NCI-H1694 treated with DMSO at 0.1 percent for 48 hours (cell line): ENCODE results near the gene TTC3.
"Not testable (repeated sequence)": the region's sequence is repeated elsewhere in the genome, so short reads cannot be mapped to it uniquely, and the experiment has no call there.

Source experiments
- DNase-seq: peaks from one replicate; lab custom pipeline; 2025; lab: John Stamatoyannopoulos, UW

The TTC3 gene

DNA sequence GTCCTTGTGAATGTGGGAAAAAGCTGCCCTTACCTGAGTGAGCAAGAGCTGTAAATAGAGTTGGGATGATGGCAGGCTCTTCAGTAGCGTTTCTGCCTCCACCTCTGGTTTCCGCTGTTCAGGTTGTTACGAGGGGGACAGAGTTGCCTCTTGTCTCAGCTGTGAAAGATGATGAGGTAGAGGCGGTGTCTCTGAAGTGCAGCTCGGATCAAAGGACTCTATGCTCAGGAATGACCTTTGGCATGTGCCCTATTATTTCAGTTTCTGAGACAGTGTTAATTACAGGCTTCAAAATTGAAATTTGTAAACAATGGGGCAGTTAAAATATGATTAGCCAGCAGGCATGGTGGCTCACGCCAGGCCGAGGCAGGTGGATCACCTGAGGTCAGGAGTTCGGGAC is 123.8 kb downstream of the TTC3 start:
- no peak for DNase-seq

DNA sequence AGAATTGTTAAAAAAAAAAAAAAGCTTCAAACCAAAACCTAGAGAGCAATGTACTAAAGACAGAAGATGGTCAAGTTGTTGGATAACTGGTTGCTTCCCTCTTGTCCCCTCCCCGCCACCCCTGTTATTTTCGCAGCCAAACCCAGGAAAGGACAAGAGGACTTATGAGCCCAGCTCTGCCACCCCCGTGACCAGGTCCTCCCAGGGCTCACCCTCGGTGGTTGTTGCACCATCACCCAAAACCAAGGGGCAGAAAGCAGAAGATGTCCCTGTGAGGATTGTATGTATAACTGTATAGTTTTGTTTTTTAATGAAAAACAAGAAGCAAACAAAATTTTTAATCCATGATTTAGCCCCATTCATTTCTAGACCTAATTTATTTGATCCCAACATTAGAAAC is 124.7 kb downstream of the TTC3 start:
- DNase-seq = no peak

DNA sequence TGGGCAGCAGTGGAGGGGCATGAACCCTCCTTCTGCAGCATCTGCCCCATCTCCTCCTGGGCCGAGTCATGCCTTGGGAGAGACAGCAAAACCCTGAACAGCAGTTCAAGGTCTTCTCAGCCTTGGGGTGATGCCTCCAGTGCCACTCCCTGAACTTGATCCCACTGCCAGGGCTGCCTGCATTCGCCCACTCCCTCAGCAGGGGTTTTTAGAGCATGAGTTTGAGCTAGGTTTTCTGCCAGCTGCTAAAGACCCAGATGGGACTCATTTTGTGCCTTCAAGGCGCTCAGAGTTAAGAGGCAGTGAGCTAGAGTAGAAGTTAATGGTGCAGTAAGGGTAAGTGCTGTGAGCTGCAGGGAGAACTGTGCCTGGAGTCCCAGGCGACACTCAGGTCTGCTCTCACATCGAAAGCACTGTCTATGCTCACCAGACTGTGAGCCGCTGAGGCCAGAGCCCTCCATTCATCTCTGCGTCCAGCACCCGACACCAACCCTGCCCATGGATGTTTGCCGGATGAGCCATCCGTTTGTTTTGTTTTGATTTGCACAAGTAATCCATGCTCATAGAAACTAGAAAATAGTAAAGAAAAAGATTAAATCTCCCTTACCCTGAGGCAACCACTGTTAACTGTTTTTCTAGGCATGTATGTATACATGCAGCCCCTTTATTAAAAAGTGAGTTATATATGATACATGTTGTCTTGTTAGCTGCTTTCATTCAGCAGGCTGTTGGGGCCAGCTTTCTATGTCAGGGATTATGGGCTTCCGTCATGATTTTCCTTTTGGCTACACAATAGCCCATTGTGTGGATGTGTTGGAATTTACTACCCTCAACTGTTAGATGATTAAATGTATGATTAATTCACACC is 126.2 kb downstream of the TTC3 start:
- DNase-seq = no peak

DNA sequence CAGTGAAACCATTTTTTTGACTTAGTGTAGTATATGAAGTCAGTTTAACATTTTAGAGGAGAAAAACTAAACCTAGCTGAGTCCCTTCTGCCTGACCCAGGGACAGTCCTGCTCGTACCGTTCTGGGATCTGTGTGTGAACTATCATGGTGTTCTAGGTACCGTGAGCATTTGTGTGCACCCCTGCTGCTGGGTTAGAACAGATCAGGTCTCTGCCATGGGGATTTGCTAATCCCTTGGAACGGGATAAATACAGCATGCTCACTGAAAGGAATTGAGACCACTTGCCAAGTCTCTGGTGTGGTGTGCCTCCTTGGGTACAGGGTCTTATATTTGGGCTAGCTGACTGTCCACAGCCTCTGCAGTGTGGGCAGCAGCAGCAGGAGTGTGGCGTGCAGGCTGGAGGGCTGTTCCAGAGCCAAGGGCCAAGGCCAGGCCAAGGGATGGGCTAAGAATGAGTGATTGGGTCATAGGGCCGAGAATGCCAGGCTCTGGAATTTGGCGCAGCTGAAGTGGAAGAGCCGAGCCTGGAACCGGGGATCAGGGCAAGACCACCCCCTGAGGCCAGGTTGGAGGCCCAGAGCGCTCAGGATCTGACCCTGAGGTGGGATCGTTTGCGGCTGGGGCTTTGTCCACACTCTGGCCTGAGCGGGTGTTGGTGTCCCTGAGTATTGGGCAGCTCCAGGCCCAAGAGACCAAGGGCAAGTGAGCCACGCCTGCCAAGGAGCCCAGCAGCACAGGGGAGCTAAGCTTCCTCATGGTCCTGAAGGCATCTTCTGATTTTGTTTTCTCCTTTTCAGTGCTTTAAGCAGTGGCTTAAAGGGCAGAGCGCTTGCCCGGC is 127.8 kb downstream of the TTC3 start:
- DNase-seq = no peak

DNA sequence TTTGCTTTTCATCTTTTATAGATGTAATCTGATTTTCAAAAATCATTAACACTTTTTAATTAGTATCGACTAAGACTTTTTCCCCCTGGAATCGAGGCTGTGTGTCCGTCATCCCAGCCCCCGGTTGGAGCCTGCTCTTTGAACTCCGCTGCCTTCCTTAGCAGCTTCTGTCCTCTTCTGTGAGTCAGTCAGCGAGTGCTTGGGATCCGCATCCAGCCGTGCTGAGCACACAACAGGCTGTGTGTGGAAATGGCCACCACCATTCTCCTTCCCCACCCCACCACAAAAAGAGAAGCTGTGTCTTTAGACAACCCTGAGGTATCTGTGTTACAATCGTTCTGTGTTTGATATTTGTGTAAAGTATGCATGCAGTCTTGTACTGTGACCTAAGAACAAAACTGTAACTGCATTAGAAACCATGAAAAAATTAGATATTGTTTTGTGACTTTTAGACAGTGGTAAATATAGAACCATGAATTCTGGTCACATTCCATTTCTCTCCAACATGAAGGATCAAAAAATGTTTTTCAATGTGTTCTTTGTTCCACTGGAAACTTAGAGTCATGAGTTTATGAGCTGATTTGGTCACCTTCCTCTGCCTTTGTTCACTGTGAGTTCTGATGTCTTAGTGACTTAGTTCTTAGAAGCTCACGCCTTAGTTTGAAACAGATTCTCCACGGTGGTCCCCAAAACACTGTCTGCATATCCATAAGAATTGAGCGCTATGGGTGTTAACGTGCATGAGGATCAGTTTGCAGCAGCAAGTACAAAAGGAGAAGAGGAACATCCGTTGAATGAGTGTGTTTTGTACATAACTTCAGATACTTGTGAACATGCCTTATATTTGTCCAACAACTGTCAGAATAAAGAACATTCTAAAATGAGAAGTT is 129.4 kb downstream of the TTC3 start:
- no peak for DNase-seq

DNA sequence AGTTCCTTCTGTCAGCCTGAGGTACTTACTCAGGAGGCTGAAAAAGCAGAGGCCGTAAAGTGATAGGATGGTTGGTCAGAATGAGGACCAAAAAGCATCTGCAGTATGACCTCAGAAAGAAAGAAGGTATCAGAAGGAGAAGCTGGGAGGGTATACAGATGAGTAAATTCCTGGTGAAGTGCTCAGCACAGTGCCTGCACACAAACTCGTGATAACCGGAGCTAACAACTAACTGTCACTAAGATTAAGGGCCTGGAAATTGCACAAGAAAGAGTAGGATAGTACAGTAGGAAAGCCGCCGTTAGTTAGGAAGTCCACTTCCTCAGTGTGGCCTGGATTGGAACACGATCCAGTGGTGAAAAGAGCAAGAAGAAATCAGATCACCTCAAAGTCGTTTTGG is 131.5 kb downstream of the TTC3 start:
- DNase-seq = no peak

DNA sequence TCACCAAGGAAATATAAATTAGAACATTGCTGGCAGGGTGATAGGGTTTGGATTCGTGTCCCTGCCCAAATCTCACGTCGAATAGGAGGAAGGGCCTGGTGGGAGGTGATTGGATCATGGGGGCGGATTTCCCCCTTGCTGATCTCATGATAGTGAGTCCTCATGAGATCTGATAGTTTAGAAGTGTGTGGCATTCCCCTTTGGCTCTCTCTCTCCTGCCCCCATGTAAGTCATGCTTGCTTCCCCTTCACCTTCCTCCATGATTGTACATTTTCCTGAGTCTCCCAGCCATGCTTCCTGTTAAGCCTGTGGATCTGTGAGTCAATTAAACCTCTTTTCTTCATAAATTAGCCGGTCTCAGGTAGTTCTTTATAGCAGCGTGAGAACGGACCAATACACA is 133.4 kb downstream of the TTC3 start:
- no peak for DNase-seq

DNA sequence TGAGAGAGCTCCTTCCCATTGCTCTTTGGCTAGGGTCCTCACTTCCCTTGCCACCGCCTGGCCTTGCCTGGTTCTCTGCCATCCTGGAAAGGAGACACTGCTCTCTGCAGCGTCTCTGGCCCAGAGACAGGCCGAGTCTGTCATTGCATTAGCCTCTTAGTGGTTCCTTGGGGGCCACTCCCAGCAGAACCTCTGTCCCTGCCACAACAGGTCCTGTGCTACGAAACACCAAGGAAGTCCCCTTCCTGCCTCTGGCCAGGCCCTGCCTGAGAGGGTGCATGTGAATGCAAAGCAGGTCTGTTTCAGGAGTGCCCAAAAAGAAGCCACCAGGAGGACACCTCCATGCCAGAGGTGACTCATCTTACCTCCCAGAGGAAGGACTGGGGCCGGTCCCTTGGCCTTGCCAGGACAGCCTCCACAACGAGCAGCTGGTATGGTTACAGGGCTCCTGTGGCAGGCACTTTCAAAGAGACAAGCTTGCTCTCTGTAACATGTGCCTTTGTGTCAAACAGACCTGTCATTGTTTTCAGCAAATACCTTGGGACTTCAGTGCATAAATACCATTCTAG is 134.5 kb downstream of the TTC3 start:
- no peak for DNase-seq

DNA sequence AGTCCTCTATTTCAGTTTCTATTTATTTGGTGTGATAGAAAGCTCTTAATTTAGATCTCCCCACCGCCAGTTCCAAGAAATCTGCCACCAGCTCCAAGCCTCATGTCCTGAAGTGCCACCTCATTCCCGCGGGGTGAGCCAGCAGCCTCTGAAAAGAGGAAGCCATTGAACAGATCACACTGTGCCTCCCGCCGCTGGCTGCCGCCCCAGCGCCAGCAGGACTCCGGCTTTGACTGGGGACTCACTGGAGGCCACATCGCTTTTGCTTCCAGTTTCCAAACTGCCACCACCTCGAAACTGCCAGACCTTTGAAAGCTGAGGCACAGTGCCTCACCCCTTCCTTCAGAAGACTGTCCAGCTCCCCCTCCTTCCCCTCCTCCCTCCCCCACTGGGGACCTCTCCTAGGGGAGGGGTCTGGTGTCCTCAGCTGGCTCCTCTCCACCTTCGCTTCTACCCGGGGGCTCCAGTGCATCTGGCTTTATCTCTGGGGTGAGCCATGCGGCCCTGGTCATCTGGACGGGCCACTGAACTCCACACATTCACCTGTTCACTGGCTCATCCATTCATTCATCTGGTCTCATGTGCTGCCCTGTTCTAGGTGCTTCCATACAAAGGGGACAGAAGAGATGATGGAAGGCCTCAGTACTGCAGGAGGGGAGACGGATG is 135.1 kb downstream of the TTC3 start:
- no peak for DNase-seq

DNA sequence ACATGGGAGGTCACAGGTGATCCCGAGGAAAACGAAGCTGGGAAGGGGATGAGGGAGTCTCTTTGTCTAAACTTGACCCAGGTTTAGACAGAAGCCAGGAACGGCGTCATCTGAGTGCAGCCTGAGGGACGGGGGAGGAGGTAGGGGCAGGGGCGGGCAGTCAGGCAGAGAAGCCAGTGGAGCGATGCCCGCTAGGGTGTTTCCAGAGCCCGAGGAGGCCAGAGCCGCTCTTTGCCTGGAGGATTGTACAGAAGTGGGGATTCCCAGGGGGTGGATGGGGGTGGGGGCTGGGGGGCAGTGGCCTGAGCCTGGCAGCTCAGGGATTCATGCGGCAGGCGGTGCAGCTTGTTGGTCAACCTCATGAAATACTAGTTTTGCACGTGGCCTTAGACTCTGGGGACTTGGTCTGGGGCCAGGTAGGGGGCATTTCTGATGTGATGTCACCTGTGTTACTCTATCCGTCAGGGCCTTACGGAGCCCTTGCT is 135.7 kb downstream of the TTC3 start:
- no peak for DNase-seq

DNA sequence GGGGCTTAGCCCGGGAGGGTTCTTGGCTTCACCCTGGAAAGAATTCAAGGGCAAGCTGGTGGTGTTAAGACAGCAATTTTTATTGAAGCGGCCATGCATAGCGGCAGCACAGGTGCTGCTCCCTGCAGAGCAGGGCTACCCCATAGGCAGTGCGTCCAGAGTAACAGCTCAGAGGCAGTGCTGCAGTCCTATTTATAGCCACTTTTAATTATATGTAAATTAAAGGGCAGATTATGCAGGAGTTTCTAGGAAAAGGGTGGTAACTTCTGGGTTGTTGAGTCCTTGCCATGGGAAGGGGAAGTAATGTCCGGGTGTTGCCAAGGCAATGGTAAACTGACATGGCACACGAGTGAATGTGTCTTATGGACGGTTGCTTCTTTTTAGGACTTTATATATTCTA is 137.1 kb downstream of the TTC3 start:
- DNase-seq = no peak

DNA sequence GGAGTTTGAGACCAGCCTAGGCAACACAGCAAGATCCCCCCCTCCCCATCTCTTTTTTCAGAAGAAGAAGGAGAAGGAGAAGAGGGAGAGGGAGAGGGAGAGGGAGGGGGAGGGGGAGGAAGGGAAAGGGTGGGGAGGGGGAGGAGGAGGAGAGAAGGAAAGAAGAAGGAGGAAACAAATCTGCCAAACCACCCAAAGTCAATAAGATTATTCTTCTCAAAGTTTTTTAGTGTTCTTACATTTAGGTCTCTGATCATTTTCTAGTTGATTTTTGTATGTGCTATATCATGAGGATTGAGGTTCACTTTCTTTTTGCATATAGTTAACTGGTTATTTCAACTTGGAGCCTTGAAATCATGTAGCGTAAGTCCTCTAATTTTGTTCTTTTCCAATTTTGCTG is 137.7 kb downstream of the TTC3 start:
- DNase-seq = no peak

DNA sequence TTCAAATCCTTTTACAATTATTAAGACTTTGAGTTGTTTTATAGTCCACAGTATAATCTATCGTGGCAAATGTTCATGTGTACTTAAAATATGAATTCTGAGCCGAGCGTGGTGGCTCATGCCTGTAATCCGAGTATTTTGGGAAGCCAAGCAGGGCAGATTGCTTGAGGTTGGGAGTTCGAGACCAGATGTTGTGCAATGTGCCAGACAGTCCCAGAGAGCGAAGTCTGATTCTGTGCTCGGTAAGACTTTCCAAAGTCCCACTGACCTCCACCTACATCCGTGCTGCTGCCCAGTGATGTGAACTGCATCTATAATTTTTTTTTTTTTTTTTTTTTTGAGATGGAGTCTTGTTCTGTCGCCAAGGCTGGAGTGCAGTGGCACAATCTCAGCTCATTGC is 141.9 kb downstream of the TTC3 start:
- DNase-seq = no peak

DNA sequence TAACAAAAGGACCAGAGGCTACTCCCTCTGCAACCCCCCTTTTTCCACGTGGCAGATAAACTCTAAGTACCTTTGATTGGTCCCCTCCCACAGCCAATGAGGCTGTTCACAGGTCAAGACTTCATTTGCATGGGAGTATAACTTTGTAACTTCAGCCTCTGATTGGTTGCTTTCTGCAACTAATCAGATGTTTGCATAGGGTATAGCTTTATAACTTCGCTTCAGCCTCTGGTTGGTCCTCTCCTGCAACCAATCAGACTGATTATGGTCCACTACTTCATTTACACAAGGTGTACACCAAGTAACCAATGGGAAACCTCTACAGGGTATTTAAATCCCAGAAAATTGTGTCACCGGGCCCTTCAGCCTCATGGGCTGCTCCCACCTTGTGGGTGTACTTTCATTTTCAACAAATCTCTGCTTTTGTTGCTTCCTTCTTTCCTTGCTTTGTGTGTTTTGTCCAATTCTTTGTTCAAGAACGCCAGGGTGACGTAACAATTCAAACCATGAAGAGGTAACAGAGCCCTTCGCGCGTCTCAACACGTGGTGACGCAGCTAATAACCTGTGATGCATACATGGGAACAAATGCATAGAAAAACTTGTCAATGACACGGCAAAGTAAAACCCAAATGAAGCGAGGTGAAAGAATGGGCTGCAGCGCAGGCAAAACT is 146.8 kb downstream of the TTC3 start:
- DNase-seq = no peak

DNA sequence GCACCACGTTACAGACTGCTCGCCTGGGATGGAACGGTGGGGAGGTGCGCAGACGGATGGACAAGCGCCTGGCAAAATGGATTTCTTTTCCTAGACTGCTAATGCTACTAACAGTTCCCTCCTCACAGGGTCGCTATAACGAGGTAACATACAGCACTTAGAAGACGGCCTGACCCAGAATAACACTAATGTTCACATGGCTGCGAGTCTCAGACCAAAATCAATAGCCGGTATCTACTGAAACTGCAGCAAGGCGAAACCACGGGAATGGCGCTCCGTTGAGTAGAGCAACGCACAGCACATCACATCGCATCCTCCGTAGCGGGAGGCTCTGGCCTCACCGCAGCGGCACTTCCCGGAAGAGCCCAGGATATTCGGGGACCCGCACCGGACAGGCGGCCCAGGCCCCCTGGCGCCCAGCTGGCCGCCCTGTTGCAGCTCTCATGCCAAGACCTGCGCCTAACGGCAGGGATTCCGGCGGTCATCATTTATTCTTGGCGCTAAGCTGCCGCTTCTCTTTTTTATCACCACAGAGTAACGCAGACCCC is 147.5 kb downstream of the TTC3 start:
- peak; percentile 39 for DNase-seq

DNA sequence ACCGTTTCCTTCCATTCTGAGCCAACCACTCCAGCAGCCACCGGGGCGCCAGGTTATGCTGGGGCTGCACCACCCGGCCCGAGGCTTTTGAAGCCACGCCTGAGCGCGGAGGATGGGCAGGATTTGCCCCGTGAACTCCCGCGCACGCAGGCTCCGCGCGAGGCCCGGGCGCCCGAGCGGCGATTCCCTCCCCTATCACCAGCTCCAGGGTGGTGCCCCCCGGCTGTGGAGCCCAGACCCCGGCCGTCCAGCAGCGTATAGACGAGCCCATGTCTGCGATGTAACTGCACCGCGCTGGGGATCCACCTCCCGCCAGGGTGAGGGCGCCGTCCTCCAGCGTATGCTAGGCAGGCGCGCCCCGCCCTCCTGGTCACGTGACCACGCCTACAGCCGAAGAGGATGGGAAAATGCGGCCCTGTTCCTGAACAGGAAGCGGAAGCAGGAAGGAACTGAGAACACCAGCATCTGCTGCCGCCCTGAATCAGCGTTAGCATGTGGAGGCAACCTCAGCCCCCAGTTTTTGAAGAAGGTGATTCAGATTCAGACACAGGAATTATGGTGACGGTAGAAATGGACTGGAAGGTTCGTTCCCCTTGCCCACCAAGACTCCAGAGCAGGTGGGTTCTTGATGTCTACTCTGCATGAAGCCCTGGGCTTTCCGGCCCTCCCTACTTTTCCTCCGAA is 148.1 kb downstream of the TTC3 start:
- peak; percentile 98 for DNase-seq

DNA sequence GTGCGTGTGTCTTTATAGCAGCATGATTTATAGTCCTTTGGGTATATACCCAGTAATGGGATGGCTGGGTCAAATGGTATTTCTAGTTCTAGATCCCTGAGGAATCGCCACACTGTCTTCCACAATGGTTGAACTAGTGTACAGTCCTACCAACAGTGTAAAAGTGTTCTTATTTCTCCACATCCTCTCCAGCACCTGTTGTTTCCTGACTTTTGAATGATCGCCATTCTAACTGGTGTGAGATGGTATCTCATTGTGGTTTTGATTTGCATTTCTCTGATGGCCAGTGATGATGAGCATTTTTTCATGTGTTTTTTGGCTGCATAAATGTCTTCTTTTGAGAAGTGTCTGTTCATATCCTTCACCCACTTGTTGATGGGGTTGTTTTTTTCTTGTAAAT is 149.2 kb downstream of the TTC3 start:
- DNase-seq = not testable (repeated sequence)

DNA sequence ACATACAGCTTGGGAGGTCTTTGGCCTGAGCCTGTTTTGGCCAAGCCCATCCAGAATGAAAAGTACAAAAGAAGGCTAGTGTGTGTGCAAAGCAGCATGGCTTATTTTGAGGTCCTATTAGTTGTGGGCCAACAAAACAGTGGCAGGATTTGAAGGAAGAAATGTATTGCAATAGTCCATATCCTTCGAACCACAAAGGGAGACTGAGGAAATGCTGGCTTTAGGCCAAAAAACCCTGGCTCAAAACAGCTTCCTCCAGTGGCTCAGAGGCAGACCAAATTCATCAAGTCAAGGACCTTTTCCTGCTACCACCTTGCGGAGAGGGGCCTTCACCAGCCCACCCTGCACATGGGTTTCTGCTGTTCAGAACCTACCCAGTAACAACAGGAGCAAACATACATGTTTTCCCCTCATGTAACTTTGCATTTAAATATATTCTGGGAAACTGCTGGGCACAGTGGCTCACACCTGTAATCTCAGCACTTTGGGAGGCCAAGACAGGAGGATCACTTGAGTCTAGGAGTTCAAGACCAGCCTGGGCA is 150.8 kb downstream of the TTC3 start:
- DNase-seq = no peak
